Ishikawa (cell line): ENCODE data around the gene PYGO1.

ENCODE experiments used
- CEBPB ChIP-seq: IDR thresholded peaks from 2 replicates; pipeline ENCODE4 v1.6.1; 2012
- EGR1 ChIP-seq: IDR thresholded peaks from 2 replicates; pipeline ENCODE4 v1.6.1; 2012
- EP300 ChIP-seq: IDR thresholded peaks from 2 replicates; pipeline ENCODE4 v1.6.1; 2012; ENCODE audit warnings: borderline replicate concordance
- FOXM1 ChIP-seq: IDR thresholded peaks from 2 replicates; pipeline ENCODE4 v1.6.1; 2012; ENCODE audit warnings: low read depth, borderline replicate concordance
- MAX ChIP-seq: IDR thresholded peaks from 2 replicates; pipeline ENCODE4 v1.6.1; 2012
- NFIC ChIP-seq: IDR thresholded peaks from 2 replicates; pipeline ENCODE4 v1.6.1; 2012
- RAD21 ChIP-seq: IDR thresholded peaks from 2 replicates; pipeline ENCODE4 v1.6.1; 2012; ENCODE audit warnings: low read depth
- REST ChIP-seq: IDR thresholded peaks from 2 replicates; pipeline ENCODE4 v1.6.1; 2012; ENCODE audit warnings: low read depth, mild to moderate bottlenecking
- TAF1 ChIP-seq: IDR thresholded peaks from 2 replicates; pipeline ENCODE4 v1.6.1; 2012; ENCODE audit warnings: low read depth, mild to moderate bottlenecking
- TCF12 ChIP-seq: IDR thresholded peaks from 2 replicates; pipeline ENCODE4 v1.6.1; 2012; ENCODE audit warnings: low read depth
- TEAD4 ChIP-seq: IDR thresholded peaks from 2 replicates; pipeline ENCODE4 v1.6.1; 2012
- YY1 ChIP-seq: IDR thresholded peaks from 2 replicates; pipeline ENCODE4 v1.6.1; 2012; ENCODE audit warnings: low read depth
- ZBTB7A ChIP-seq: IDR thresholded peaks from 2 replicates; pipeline ENCODE4 v1.6.1; 2012; ENCODE audit warnings: low read depth

GRCh38 chr15:55574096-55574495 lies 14.0 kb downstream of the PYGO1 start:
- TF ChIP-seq TAF1 (no peak), REST (no peak), RAD21 (no peak), TCF12 (no peak), CEBPB (no peak), TEAD4 (no peak), MAX (no peak), NFIC (no peak), FOXM1 (no peak), EP300 (no peak), EGR1 (no peak), YY1 (no peak), ZBTB7A (no peak)
